Measurements from ENCODE around the gene CGB3.

Gene CGB3

DNA sequence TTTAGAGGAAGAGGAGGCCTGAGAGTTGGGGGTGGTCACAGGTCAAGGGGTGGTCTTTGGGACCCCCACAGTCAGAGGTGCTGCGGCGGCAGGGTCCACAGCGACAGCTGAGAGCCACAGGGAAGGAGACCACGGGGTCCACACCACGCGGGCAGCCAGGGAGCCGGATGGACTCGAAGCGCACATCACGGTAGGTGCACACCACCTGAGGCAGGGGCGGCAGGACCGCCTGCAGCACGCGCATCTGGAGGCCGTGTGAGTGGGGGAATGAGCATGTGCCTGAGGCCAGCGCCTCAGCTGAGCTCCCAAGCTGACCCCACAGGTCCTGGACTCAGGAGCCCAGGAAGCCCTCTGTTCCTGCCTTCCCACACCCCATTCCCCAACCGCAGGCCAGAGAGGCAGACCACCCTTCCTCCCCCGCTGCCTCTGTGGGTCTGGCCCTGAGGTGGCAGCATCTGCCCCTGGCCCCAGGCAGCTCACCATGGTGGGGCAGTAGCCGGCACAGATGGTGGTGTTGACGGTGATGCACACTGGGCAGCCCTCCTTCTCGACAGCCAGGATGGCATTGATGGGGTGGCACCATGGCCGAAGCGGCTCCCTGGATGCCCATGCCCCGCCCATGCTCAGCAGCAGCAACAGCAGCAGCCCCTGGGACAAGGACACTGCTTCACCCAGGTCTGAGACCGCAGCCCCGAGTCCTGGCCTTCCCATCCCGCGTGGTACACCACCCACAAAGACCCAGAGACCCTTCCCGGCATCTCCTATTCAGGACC lies 7.9 kb downstream of the CGB3 start:
- no peak for DNase-seq (ENCODE audit: low spot score)

DNA sequence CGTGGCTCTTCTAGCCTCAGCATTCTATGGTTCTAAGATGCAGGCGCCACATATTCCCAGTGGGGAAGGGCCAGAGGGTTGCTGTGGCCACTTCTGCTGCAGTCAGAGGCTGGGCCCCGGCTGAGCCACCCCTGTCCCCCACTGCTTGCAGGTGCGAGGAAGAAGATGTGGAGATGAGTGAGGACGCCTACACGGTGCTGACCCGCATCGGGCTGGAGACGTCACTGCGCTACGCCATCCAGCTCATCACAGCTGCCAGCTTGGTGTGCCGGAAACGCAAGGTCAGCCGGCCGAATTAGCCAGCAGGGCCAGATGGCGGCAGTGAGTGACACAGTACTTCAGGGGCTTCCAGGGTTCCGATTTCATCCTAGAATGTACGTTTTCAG lies 9.3 kb downstream of the CGB3 start:
- DNase-seq (ENCODE audit: low spot score): no peak

GRCh38 chr19:49014123-49014869 lies 9.8 kb downstream of the CGB3 start:
- no peak for DNase-seq (ENCODE audit: low spot score)

- DNase-seq (ENCODE audit: low spot score): no peak
Measured at GRCh38 chr19:49011194-49011593, 12.9 kb downstream of the CGB3 start.

DNA sequence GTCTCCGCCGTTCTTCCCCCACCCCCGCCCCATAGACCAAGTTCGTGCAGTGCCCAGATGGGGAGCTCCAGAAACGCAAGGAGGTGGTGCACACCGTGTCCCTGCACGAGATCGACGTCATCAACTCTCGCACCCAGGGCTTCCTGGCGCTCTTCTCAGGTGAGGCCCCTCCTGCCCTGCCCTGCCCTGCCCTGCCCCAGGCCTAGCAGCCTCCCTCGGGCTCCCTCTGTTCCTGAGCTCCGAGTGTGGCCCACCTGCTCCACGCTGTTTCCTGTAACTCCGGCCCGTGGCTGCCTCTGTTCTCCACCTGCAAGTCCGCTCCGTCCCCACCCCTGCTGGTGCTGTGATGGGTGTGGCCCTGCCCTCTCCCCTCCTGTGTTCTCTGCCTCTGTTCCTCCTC lies 13.7 kb downstream of the CGB3 start:
- no peak for DNase-seq (ENCODE audit: low spot score)

- no peak for DNase-seq (ENCODE audit: low spot score)
Measured at GRCh38 chr19:49009828-49010227, 14.3 kb downstream of the CGB3 start.

DNA sequence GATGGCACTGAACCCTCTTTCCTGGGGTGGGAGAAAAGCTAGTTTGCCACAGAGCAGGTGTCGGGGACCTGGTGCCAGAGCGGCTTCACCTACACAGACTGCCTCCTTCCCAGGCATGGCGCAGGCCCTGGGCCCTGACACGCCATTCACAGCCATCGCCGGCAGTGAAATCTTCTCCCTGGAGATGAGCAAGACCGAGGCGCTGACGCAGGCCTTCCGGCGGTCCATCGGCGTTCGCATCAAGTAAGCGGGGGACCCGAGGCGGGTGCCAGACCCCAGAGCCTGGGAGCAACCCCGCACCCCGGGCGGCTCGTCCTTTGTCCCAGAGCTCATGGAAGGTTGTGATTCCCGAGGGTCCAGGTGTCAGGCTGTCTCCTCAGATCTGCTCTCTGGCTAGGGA lies 17.2 kb downstream of the CGB3 start:
- no peak for DNase-seq (ENCODE audit: low spot score)

- DNase-seq (ENCODE audit: low spot score): no peak
Measured at GRCh38 chr19:49004964-49005614, 19.0 kb downstream of the CGB3 start.

- no peak for DNase-seq (ENCODE audit: low spot score)
Measured at GRCh38 chr19:49004133-49004532, 20.0 kb downstream of the CGB3 start.

DNA sequence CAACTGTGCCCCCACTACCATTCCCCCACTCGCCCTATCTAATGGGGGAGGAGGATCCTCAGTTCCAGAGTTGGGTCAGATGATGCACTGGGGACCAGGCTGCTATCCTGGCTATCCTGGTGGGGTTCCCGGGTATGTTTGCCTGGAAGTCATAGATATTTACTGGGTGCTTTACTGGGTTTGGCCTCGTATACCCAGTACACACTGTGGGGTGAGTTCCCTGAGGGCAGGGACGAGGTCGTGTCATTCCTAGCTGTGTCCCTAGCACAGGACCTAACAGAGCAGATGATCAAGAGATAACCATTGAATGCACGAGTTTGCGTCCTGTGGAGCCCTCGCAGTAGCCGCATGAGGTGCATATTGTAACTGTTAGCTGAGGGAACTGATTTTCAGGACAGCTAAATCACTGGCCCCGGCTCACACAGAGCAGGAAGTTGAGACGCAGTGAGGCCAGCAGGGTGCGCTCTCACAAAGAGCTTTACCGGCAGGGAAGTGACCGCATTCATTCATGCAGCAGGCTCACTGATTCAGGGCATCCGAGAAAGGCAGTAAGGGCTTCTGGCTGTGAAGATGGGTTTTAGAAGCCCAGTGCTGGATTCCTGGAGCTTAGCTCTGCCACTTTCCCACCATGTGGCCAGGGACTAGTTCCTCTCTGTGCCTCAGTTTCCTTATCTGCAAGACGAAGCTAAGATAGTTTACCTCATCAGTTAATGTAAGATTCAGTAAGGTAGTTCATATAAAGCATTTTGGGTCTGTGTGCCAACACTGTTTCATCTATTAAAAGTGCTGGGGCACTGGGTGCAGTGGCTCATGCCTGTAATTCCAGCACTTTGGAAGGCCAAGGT lies 24.4 kb downstream of the CGB3 start:
- DNase-seq (ENCODE audit: low spot score): peak; percentile 78

DNA sequence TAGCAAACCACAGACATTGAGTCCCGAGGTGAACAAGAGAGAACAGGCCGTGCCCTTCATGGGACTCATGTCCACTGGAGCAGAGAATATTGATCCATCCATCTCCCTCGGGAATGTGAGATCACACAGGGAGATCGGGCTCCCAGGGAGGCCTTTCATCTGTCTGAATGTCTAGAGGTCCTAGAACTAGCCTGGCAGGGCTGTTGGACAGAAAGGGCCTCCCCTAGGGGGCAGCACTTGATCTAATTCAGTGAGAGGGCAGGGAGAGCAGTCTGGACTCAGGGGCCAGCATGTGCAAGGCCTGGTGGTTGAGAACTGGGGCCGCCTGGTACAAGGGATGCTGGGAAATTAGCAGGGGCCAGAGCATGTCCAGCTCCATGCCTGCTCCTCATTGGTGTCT lies 26.2 kb downstream of the CGB3 start:
- peak; percentile 73 for DNase-seq (ENCODE audit: low spot score)

DNA sequence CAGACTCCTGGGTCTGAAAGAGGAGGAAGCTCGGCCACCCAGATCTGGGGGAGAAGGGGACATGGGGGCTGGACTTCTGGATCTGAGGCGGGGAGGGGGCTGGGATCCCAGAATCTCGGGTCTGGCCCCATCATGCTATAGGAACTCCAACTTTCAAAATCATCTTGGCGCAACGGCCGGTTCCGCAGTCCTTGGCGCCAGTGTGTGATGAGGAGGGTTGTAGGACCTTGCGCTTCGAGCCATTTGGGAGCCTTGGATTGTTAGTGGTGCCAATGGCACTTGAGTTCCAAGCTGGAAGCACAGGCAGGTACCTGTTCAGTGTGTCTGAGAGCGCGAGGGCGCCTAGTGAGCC lies 30.1 kb downstream of the CGB3 start:
- no peak for DNase-seq (ENCODE audit: low spot score)

GRCh38 chr19:48993175-48994034 lies 30.7 kb downstream of the CGB3 start, which contains the start of the genes GYS1 and RUVBL2:
Gene GYS1 (minus strand): TSS chr19:48993309. CDS start chr19:48993112, 197 bp downstream.
Gene RUVBL2 (plus strand): TSS chr19:48993887. CDS start chr19:48993912, 25 bp downstream.
- peak; percentile 99 for DNase-seq (ENCODE audit: low spot score)

- no peak for DNase-seq (ENCODE audit: low spot score)
Measured at GRCh38 chr19:48992581-48993174, 31.5 kb downstream of the CGB3 start.

GRCh38 chr19:48991873-48992580 lies 32.1 kb downstream of the CGB3 start:
- DNase-seq (ENCODE audit: low spot score): peak; percentile 71

DNA sequence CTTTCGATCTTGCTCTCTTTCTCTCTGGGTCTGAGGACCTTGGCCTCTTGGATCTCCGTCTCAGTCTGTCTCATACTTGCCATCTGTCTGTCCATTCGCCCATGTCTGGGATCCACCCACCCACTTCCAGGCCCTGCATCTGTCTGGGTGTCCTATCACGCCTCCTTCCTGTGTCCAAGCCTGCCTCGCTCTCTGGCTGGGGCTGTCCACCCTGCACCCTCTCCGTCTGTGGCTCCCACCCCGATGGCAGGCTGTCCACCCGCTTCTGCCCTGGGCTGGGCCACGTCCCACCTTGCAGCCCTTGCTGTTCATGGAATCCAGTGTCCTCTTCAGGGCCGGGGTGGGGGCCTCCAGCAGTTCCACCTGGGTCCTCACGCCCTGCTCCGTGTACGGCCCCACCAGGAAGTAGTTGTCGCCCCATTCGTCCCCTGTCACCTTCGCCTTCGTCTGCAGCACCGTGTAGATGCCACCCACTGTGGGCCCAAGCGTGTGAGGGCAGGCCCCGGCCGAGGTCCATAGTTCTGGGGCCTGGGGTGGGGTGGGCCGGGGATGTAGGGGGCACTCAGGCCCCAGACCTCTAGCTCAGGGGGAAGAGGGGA lies 33.0 kb downstream of the CGB3 start:
- no peak for DNase-seq (ENCODE audit: low spot score)

DNA sequence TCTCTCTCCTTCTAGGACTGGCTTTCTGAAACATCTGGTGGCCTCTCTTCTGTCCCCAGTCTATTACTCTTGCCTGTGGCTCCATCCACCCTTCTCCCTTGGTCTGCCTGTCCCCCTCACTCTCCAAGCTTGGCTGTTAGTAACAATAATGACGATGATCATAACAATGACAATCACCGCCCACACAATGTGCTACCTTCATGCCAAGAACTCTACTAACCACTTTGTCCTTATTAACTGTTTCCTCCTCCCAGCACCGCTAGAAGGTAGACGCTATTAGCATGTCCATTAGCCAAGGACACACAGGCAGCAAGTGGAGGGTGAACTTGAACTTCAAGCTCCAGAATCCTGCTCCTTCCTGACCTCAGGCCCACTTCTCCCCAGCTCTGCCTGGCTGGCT lies 33.7 kb downstream of the CGB3 start:
- DNase-seq (ENCODE audit: low spot score): no peak

DNA sequence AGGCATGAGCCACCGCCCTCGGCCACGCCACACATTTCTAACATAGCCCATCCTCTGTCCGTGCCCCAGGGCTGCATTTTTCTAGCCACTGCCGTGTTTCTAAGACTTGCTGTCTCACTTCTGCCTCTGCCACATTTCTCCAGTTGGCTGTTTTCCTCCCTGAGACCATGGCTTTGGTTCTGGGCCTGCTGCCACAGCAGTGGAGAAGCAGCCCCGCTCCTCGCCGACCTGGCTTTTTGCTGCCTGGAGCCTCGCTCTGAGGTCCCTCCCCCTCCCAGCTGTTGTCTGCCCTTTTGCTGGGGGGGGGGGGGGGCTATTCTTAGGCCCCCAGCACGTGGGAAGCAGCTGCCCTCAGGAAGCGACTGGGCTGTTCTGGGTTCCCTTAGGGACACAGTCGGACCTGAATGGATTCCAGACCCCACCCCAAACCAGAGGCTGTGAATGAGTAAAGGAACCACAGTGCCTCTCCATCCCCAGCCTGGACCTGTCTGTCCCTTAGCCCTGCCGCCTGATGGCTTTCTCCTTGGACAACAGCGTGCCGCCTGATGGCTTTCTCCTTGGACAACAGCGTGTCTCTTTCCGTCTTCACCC lies 34.3 kb downstream of the CGB3 start:
- DNase-seq (ENCODE audit: low spot score): no peak

DNA sequence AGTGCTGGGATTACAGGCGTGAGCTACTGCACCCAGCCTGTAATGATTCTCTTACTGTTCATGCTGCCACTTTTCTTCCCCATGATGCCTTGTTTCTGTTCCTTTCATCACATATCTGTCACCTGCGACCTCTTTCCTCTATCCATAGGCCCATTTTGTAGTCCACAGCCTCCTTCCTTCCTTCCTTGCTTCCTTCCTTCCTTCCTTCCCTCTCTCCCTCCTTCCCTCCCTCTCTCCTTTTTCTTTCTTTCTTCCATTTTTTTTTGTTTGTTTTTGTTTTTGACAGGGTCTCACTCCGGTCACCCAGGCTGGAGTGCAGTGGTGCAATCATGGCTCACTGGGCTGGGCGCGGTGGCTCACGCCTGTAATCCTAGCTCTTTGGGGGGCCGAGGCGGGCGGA lies 35.3 kb downstream of the CGB3 start:
- no peak for DNase-seq (ENCODE audit: low spot score)
